GM12878 (cell line): ENCODE results near the gene CDYL2. TPM values are rescaled to one million over a fixed set of nuclear protein-coding genes. Genes with fewer than 3 reads are reported as not detected.

Experiments
- ATAC-seq: fragments of 200-7000 bp; cut with Tn5 transposase; 3 replicates; pipeline ENCODE4 v1.9.1; 2020; ENCODE audit warnings: mild to moderate bottlenecking, moderate library complexity
- BruUV-seq: library from RNA; stranded (reverse); fragments of 400-500 nt; replicated peaks from 2 replicates; lab custom pipeline; 2021; lab: Mats Ljungman, UMichigan
- CTCF ChIA-PET: fragments of 300-600 bp; sonication (Branson Sonifier 250); formaldehyde crosslinking; extraction: SDS; loops from one replicate; lab custom pipeline; 2021; ENCODE audit warnings: inconsistent platforms; lab: Yijun Ruan, JAX
- POLR2A ChIA-PET: fragments of 350-600 bp; formaldehyde crosslinking; extraction: SDS; loops from one replicate; lab custom pipeline; 2021; ENCODE audit warnings: inconsistent platforms; lab: Charles Lee
- RAD21 ChIA-PET: fragments of 300-600 bp; sonication (Branson Sonifier 250); formaldehyde crosslinking; loops from one replicate; lab custom pipeline; 2023; ENCODE audit warnings: antibody characterized with exemption; ENCODE audit not compliant: unreplicated experiment; lab: Charles Lee
- SMC1A ChIA-PET: fragments of 300-600 bp; sonication (Branson Sonifier 250); formaldehyde crosslinking; loops from one replicate; lab custom pipeline; 2023; ENCODE audit not compliant: unreplicated experiment, uncharacterized antibody; lab: Charles Lee
- DNase-seq: peaks from one replicate; pipeline ENCODE4 v3.0.0-alpha.2; 2011; ENCODE audit warnings: low read depth, low spot score
- FAIRE-seq: peaks from 3 replicates; lab custom pipeline; 2011; peaks lifted over from hg19 to GRCh38; lab: Jason Lieb, UNC
- H2AFZ ChIP-seq: 2 replicates; pipeline ENCODE4 v1.6.0; 2011; ENCODE audit warnings: low read depth, low read length, control low read depth; ENCODE audit not compliant: control insufficient read depth
- H3K27ac ChIP-seq: 2 replicates; pipeline ENCODE4 v1.5.1; 2011; ENCODE audit warnings: control low read depth; ENCODE audit not compliant: control insufficient read depth, insufficient read depth
- H3K27me3 ChIP-seq, 2 experiments: replicated peaks in 1 of 2; 2 replicates each; pipeline versions ENCODE4 v1.6.0 to v1.6.1; 2011; ENCODE audit warnings: low read length in 1 of 2; ENCODE audit not compliant: control insufficient read depth in 2 of 2, insufficient read depth in 2 of 2
- H3K36me3 ChIP-seq, 2 experiments: 2 replicates each; pipeline ENCODE4 v1.5.1; 2011; ENCODE audit warnings: low read length in 1 of 2; ENCODE audit not compliant: control insufficient read depth in 2 of 2, insufficient read depth in 2 of 2
- H3K4me1 ChIP-seq: 2 replicates; pipeline ENCODE4 v1.6.1; 2011; ENCODE audit warnings: mild to moderate bottlenecking, low read length, moderate library complexity, mixed read lengths; ENCODE audit not compliant: control insufficient read depth, insufficient read depth
- H3K4me2 ChIP-seq: 2 replicates; pipeline ENCODE4 v1.6.0; 2011; ENCODE audit warnings: control low read depth; ENCODE audit not compliant: control insufficient read depth, insufficient read depth
- H3K4me3 ChIP-seq: fragments of 200-600 bp; sonication (generic); 2 replicates; pipeline ENCODE4 v1.5.1; 2016
- H3K79me2 ChIP-seq: 2 replicates; pipeline ENCODE4 v1.6.0; 2011; ENCODE audit warnings: low read length; ENCODE audit not compliant: control insufficient read depth, insufficient read depth
- H3K9ac ChIP-seq: 2 replicates; pipeline ENCODE4 v1.8.0; 2011; ENCODE audit warnings: low read length, control low read depth, mixed read lengths; ENCODE audit not compliant: control insufficient read depth, insufficient read depth
- H3K9me3 ChIP-seq: replicated peaks from 3 replicates; pipeline ENCODE4 v1.5.1; 2011; ENCODE audit warnings: mild to moderate bottlenecking, low read length; ENCODE audit not compliant: control insufficient read depth, insufficient read depth
- H4K20me1 ChIP-seq: 2 replicates; pipeline ENCODE4 v1.6.0; 2011; ENCODE audit not compliant: control insufficient read depth, insufficient read depth
- ATF7 ChIP-seq: fragments of 450-650 bp; IDR thresholded peaks from 2 replicates; pipeline ENCODE4 v1.6.1; 2016; ENCODE audit warnings: low read depth, mild to moderate bottlenecking
- CREM ChIP-seq: IDR thresholded peaks from 2 replicates; pipeline ENCODE4 v1.6.1; 2014; ENCODE audit warnings: antibody characterized with exemption, low read depth
- JUNB ChIP-seq: IDR thresholded peaks from 2 replicates; pipeline ENCODE4 v1.6.1; 2016; ENCODE audit warnings: antibody characterized with exemption, mild to moderate bottlenecking
- MEF2B ChIP-seq: fragments of 450-650 bp; IDR thresholded peaks from 2 replicates; pipeline ENCODE4 v1.6.1; 2018; ENCODE audit warnings: mild to moderate bottlenecking, moderate library complexity; ENCODE audit not compliant: partially characterized antibody, poor library complexity, severe bottlenecking
- NFIC ChIP-seq: IDR thresholded peaks from 2 replicates; pipeline ENCODE4 v1.6.1; 2012; ENCODE audit warnings: low read depth, mild to moderate bottlenecking, inconsistent platforms, low read length, moderate library complexity
- PAX5 ChIP-seq: IDR thresholded peaks from 2 replicates; pipeline ENCODE4 v1.6.1; 2011; ENCODE audit warnings: low read depth, low read length, borderline replicate concordance
- SMC3 ChIP-seq: IDR thresholded peaks from 2 replicates; pipeline ENCODE4 v1.6.1; 2011; ENCODE audit warnings: low read length, improper control_type of control experiment, borderline replicate concordance
- SRF ChIP-seq, 2 experiments: IDR thresholded peaks; 2 replicates each; pipeline ENCODE4 v1.6.1; 2011; ENCODE audit warnings: low read depth in 2 of 2, low read length in 2 of 2, mild to moderate bottlenecking in 1 of 2, moderate library complexity in 1 of 2
- WGBS: methylation state at CpG from one replicate; pipeline ENCODE4 v1.1.6; 2016; ENCODE audit warnings: low lambda C conversion rate; ENCODE audit not compliant: insufficient replicate concordance, insufficient coverage; ENCODE audit errors: missing lambda C conversion rate; 5-methylcytosine and 5-hydroxymethylcytosine counted together
- in situ Hi-C: fragments of 300-500 bp; cut with MboI; formaldehyde crosslinking; loops from 9 replicates; pipeline ENCODE4 v1.14.3; 2018; ENCODE audit warnings: mixed read lengths
- intact Hi-C: fragments of 100-400 bp; cut with micrococcal nuclease; formaldehyde crosslinking; loops from one replicate; pipeline ENCODE4 v1.14.2; 2022; ENCODE audit not compliant: unreplicated experiment
- polyA plus RNA-seq, 11 experiments: library from polyadenylated mRNA; depleted of rRNA in 4 of 11; unstranded in 6 of 11; stranded (reverse) in 5 of 11; fragments of >200 nt; fragmentation: Nextera tagmentation in 4 of 11; fragmentation: Illumina TruSeq in 1 of 11; extraction: Ambion mirVana in 4 of 11; extraction: Trizol in 1 of 11; gene quantifications; 1 replicate in 1 of 11; 2 replicates in 10 of 11; pipeline versions ENCODE4 v1.2.1 to v1.2.3, GENCODE V29; 2011 to 2016; ENCODE audit warnings: inconsistent platforms in 2 of 11, missing spikeins in 2 of 11, low read depth in 1 of 11
- total RNA-seq, 4 experiments: library from RNA; depleted of rRNA in 3 of 4; stranded (reverse); fragments of >200 nt in 3 of 4; fragmentation: Illumina TruSeq in 1 of 4; extraction: Trizol in 1 of 4; gene quantifications; 2 replicates each; pipeline versions ENCODE4 v1.2.1 to v1.2.3, GENCODE V29; 2013 to 2021

CDYL2 gene
- total and polyA plus RNA-seq, 10 of the 15 experiments (the other 5 are each of a cell fraction or from before 2014, with no cell fraction given), result 0.27 to 22.9 (median 3.9) TPM

DNA sequence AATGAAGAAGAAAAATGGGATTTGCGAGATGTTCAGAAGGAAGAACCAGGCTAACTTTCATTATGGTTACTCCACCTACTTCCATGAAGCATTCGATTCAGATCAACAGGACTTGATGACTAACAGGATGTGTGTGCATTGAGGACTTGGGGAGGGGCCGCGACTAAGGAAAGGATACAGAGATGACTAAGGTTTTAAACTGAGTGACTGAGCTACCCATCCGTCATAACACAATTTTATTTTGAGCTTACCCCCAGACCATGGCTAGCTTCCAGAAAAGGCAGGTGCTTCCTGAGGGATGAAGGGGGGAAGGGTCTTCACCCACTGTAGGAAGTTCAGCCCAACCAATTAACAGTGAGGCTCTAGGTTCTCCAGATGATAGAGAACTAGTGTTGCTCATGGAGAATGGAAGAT lies 2.5 kb upstream of the CDYL2 start:
- Histone ChIP-seq H4K20me1 (no peaks in the 10 kb centered on the region), H3K9ac (no peak overlapping the region), H3K79me2 (no peaks in the 10 kb centered on the region), H2AFZ (no peak overlapping the region), H3K4me1 (no peaks in the 10 kb centered on the region), H3K27ac (no peak overlapping the region), H3K36me3 (no peaks in the 10 kb centered on the region), H3K4me2 (no peak overlapping the region), H3K27me3 (peaks cover 0 to 2% of the 10 kb centered on the region in 2 experiments; a peak in 1 of 4 replicates), H3K9me3 (no peaks in the 10 kb centered on the region; the same call in 2 of the 3 replicates), H3K4me3 (no peak overlapping the region)
- BruUV-seq, result no TSS peak
- ChIA-PET CTCF (interaction anchor here (1.3 kb wide), 1 partner anchor 17 kb away, joined by 3 read pairs; no protein-coding TSS in a partner anchor), POLR2A (interaction anchor here (0.5 kb wide), 1 partner anchor 1005 kb away, joined by 5 read pairs; no protein-coding TSS in a partner anchor), RAD21 (no interaction called here), SMC1A (no interaction called here)
- 11% methylated on average over 5 of the region's 5 CpGs for WGBS
- in situ Hi-C loops (no loop called here), intact Hi-C loops (no loop called here)
- FAIRE-seq (no peak), ATAC-seq (no peak), DNase-seq (no peak)
- TF ChIP-seq PAX5 (no peak), NFIC (peak; percentile 33; the same call in 1 of the 2 replicates), MEF2B (no peak), SRF (IDR thresholded peaks at IDR 0.05; ENCODE audit: low read depth in 2 of 2, low read length in 2 of 2) (0 out of 4 replicates have a peak, but pooled peaks of 1 of the 2 experiments have one; percentile 48), CREM (peak; percentile 46; the same call in 1 of the 2 replicates), SMC3 (no peak), JUNB (peak; percentile 38; the same call in 1 of the 2 replicates)

DNA sequence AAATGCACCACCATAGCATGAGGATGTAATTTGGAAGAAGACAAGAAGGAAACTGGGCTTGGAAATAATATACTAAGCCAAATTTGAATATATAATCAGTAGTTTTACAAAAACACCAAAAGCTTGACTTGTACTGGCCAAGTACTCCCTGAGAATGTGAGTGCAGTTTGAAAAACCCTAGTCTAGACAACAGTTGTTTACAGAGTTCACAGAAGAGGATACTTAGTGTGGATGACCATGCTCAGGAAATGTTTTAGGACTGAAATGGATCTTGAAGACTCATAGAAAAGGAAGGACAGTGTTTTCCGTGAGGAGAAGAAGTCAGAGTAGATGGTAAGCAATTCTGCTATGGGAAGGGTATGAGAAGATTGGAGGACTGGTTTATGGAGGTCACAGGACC lies 1.9 kb upstream of the CDYL2 start:
- Histone ChIP-seq H3K9me3 (no peaks in the 10 kb centered on the region; the same call in 2 of the 3 replicates), H2AFZ (no peak overlapping the region), H3K79me2 (no peaks in the 10 kb centered on the region), H4K20me1 (no peaks in the 10 kb centered on the region), H3K4me2 (no peak overlapping the region), H3K36me3 (no peaks in the 10 kb centered on the region), H3K4me1 (no peaks in the 10 kb centered on the region), H3K4me3 (no peak overlapping the region), H3K9ac (no peak overlapping the region), H3K27me3 (peaks cover 0 to 2% of the 10 kb centered on the region in 2 experiments; a peak in 1 of 4 replicates), H3K27ac (no peak overlapping the region)
- BruUV-seq, result no TSS peak
- ATAC-seq (no peak), DNase-seq (no peak), FAIRE-seq (no peak)
- in situ Hi-C loops, result no loop called here
- ChIA-PET SMC1A (no interaction called here), POLR2A (no interaction called here), CTCF (interaction anchor here (1.3 kb wide), 1 partner anchor 18 kb away, joined by 3 read pairs; no protein-coding TSS in a partner anchor), RAD21 (no interaction called here)
- intact Hi-C loops, result no loop called here
- WGBS, result 30% methylated on average over 1 of the region's 1 CpG
- TF ChIP-seq ATF7, result no peak
